Activated CD4-positive, CD25-positive, alpha-beta regulatory T cell treated with anti-CD3 and anti-CD28 coated beads, Interleukin-2, amount 50 U/mL, for 24 hours (primary cell): ENCODE measurements around the gene ETAA1.

Source experiments
- ATAC-seq, 2 donors: fragments of 150-1000 bp; cut with Tn5 transposase; one replicate each; pipeline ENCODE4 v1.10.0; 2021; ENCODE audit warnings: mild to moderate bottlenecking in 1 of 2, moderate library complexity in 1 of 2

ETAA1 gene

GRCh38 chr2:67397143-67397986 is at the start of gene ETAA1:
Gene ETAA1 (plus strand): TSS chr2:67397333. CDS start chr2:67397449, 116 bp downstream.
- peak; percentile 99 to 100 for ATAC-seq

GRCh38 chr2:67366832-67367412 is 30.2 kb upstream of the ETAA1 start:
- ATAC-seq, result no peak

- ATAC-seq, result no peak
Observed at GRCh38 chr2:67374481-67374880, 22.7 kb upstream of the ETAA1 start.

- ATAC-seq, result no peak
Observed at GRCh38 chr2:67374949-67375348, 22.2 kb upstream of the ETAA1 start.

- ATAC-seq, result no peak
Observed at GRCh38 chr2:67378555-67378954, 18.6 kb upstream of the ETAA1 start.

- no peak for ATAC-seq
Observed at GRCh38 chr2:67379048-67379447, 18.1 kb upstream of the ETAA1 start.

- ATAC-seq, result no peak
Observed at GRCh38 chr2:67384123-67384822, 12.9 kb upstream of the ETAA1 start.

GRCh38 chr2:67388680-67389079 is 8.5 kb upstream of the ETAA1 start:
- no peak for ATAC-seq

- ATAC-seq, result no peak
Observed at GRCh38 chr2:67389286-67389685, 7.8 kb upstream of the ETAA1 start.

- no peak for ATAC-seq
Observed at GRCh38 chr2:67389788-67390187, 7.3 kb upstream of the ETAA1 start.

- no peak for ATAC-seq
Observed at GRCh38 chr2:67393237-67393636, 3.9 kb upstream of the ETAA1 start.

- no peak for ATAC-seq
Observed at GRCh38 chr2:67394734-67395133, 2.4 kb upstream of the ETAA1 start.

GRCh38 chr2:67399144-67399543 is 2.0 kb downstream of the ETAA1 start:
- ATAC-seq, result no peak

- no peak for ATAC-seq
Observed at GRCh38 chr2:67399831-67400489, 2.8 kb downstream of the ETAA1 start.

- no peak for ATAC-seq
Observed at GRCh38 chr2:67400560-67401485, 3.7 kb downstream of the ETAA1 start.

- ATAC-seq, result no peak
Observed at GRCh38 chr2:67408346-67408745, 11.2 kb downstream of the ETAA1 start.

GRCh38 chr2:67412424-67412823 is 15.3 kb downstream of the ETAA1 start:
- ATAC-seq, result no peak

GRCh38 chr2:67414867-67415266 is 17.7 kb downstream of the ETAA1 start:
- ATAC-seq, result no peak

GRCh38 chr2:67416136-67416535 is 19.0 kb downstream of the ETAA1 start:
- ATAC-seq, result no peak

- ATAC-seq, result no peak
Observed at GRCh38 chr2:67423489-67423888, 26.4 kb downstream of the ETAA1 start.

GRCh38 chr2:67436221-67436620 is 39.1 kb downstream of the ETAA1 start:
- no peak for ATAC-seq

GRCh38 chr2:67437114-67437513 is 40.0 kb downstream of the ETAA1 start:
- no peak for ATAC-seq
